ENCODE data around the gene APLP1.

DNA sequence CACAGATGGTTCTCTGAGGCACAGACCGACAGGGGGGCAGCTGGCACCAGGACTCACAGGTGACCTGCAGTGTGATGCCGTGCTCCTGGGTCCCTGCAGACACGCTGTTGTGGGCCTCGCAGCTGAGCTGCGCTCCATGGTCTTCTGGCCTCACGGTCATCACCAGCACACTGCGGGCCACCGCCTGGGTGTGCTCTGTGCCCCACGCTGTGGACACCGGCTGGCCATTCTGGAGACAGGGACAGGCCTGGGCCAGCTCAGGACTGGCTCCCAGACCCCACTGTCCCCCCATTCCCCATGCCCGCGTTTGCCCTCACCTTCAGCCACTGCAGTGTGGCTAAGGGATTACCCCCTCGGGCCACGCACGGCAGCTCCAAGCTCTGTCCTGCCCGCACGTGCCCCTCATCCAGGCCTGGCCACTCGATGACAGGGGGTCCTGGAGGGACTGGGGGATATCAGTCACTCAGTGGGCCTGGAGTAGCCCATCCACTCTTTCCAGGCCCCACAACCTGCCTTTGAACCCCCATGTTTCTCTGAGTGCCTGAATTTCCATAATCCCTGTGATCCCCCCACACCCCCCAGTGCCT, 19.4 kb upstream of the APLP1 start:
- TF ChIP-seq CTCF (conservative IDR thresholded peaks at IDR 0.05; ENCODE audit: low read depth, low read length), result no peak
- TF ChIP-seq EZH2 (IDR thresholded peaks at IDR 0.05; ENCODE audit: borderline replicate concordance, low read depth, low read length, poor library complexity, severe bottlenecking), result no peak
